Measurements from ENCODE around the gene WFDC10B. TPM values are rescaled to one million over a fixed set of nuclear protein-coding genes. Genes with fewer than 3 reads are reported as not detected.

Gene WFDC10B
- total and polyA plus RNA-seq, 2 donors = 6.9 TPM; not detected in 1

Small RNA genes within 50 kb of the gene (small RNA-seq; reads per million reads assigned to genes)
- 0.15 reads per million for gene MIR3617
- gene SPINT5P = not detected

Other genes with a start within 250 kb of the WFDC10B start
- not detected for gene WFDC2, start 235.3 kb downstream of the WFDC10B start, total RNA-seq
- 430 TPM for gene WFDC2, start 235.3 kb downstream of the WFDC10B start, polyA plus RNA-seq
- gene SPINT3, start 189.4 kb downstream of the WFDC10B start, total RNA-seq = not detected
- gene SPINT3, start 189.4 kb downstream of the WFDC10B start, polyA plus RNA-seq = not detected
- not detected for gene WFDC6, start 165.5 kb downstream of the WFDC10B start, total RNA-seq
- gene WFDC6, start 165.5 kb downstream of the WFDC10B start, polyA plus RNA-seq = not detected
- gene EPPIN, start 157.6 kb downstream of the WFDC10B start, total RNA-seq = not detected
- not detected for gene EPPIN, start 157.6 kb downstream of the WFDC10B start, polyA plus RNA-seq
- not detected for gene WFDC8, start 125.7 kb downstream of the WFDC10B start, total RNA-seq
- not detected for gene WFDC8, start 125.7 kb downstream of the WFDC10B start, polyA plus RNA-seq
- gene WFDC10A, start 75.3 kb downstream of the WFDC10B start, total RNA-seq = not detected
- gene WFDC10A, start 75.3 kb downstream of the WFDC10B start, polyA plus RNA-seq = not detected
- not detected for gene WFDC9, start 73.7 kb downstream of the WFDC10B start, total RNA-seq
- not detected for gene WFDC9, start 73.7 kb downstream of the WFDC10B start, polyA plus RNA-seq
- gene WFDC11, start 34.8 kb downstream of the WFDC10B start, total RNA-seq = not detected
- not detected for gene WFDC11, start 34.8 kb downstream of the WFDC10B start, polyA plus RNA-seq
- gene WFDC13, start 3.0 kb downstream of the WFDC10B start, total RNA-seq = 0.37 TPM
- gene WFDC13, start 3.0 kb downstream of the WFDC10B start, polyA plus RNA-seq = 0.14 TPM
- gene SPINT4, start 17.3 kb upstream of the WFDC10B start, total RNA-seq = not detected
- gene SPINT4, start 17.3 kb upstream of the WFDC10B start, polyA plus RNA-seq = not detected
- gene WFDC3, start 86.9 kb upstream of the WFDC10B start, total RNA-seq = 0.90 TPM
- gene WFDC3, start 86.9 kb upstream of the WFDC10B start, polyA plus RNA-seq = 31.5 TPM
- 8.1 TPM for gene DNTTIP1, start 86.9 kb upstream of the WFDC10B start, total RNA-seq
- 67.0 TPM for gene DNTTIP1, start 86.9 kb upstream of the WFDC10B start, polyA plus RNA-seq
- 15.6 TPM for gene UBE2C, start 107.6 kb upstream of the WFDC10B start, total RNA-seq
- gene UBE2C, start 107.6 kb upstream of the WFDC10B start, polyA plus RNA-seq = 2.2 TPM
- 23.2 TPM for gene TNNC2, start 122.3 kb upstream of the WFDC10B start, total RNA-seq
- gene TNNC2, start 122.3 kb upstream of the WFDC10B start, polyA plus RNA-seq = 4.1 TPM
- 33.5 TPM for gene SNX21, start 128.8 kb upstream of the WFDC10B start, total RNA-seq
- 93.2 TPM for gene SNX21, start 128.8 kb upstream of the WFDC10B start, polyA plus RNA-seq
- 13.1 TPM for gene ACOT8, start 152.4 kb upstream of the WFDC10B start, total RNA-seq
- 29.5 TPM for gene ACOT8, start 152.4 kb upstream of the WFDC10B start, polyA plus RNA-seq
- gene ZSWIM3, start 152.6 kb upstream of the WFDC10B start, total RNA-seq = 5.6 TPM
- gene ZSWIM3, start 152.6 kb upstream of the WFDC10B start, polyA plus RNA-seq = 2.7 TPM
- 4.6 TPM for gene ZSWIM1, start 176.2 kb upstream of the WFDC10B start, total RNA-seq
- gene ZSWIM1, start 176.2 kb upstream of the WFDC10B start, polyA plus RNA-seq = 6.9 TPM
- 1.7 TPM for gene SPATA25, start 182.6 kb upstream of the WFDC10B start, total RNA-seq
- 3.8 TPM for gene SPATA25, start 182.6 kb upstream of the WFDC10B start, polyA plus RNA-seq
- gene NEURL2, start 186.2 kb upstream of the WFDC10B start, total RNA-seq = 4.8 TPM
- 11.7 TPM for gene NEURL2, start 186.2 kb upstream of the WFDC10B start, polyA plus RNA-seq
- gene CTSA, start 186.3 kb upstream of the WFDC10B start, total RNA-seq = 31.7 TPM
- gene CTSA, start 186.3 kb upstream of the WFDC10B start, polyA plus RNA-seq = 129 TPM
- gene PLTP, start 207.1 kb upstream of the WFDC10B start, total RNA-seq = 51.5 TPM
- gene PLTP, start 207.1 kb upstream of the WFDC10B start, polyA plus RNA-seq = 221 TPM
- 11.5 TPM for gene PCIF1, start 229.7 kb upstream of the WFDC10B start, total RNA-seq
- 44.0 TPM for gene PCIF1, start 229.7 kb upstream of the WFDC10B start, polyA plus RNA-seq